HepG2 (cell line): ENCODE measurements around the gene POMT1. TPM values are rescaled to one million over a fixed set of nuclear protein-coding genes. Genes with fewer than 3 reads are reported as not detected.
A peak's percentile ranks its signal among the peaks of the same experiment; 100 is the strongest.

Experiments used
- ATAC-seq: fragments of 200-7000 bp; cut with Tn5 transposase; 3 replicates; pipeline ENCODE4 v1.9.1; 2020; ENCODE audit warnings: mild to moderate bottlenecking, moderate library complexity
- BruUV-seq: library from RNA; stranded (reverse); fragments of 400-500 nt; replicated peaks from 2 replicates; lab custom pipeline; 2021; lab: Mats Ljungman, UMichigan
- CTCF ChIA-PET: fragments of 300-600 bp; formaldehyde crosslinking; extraction: SDS; loops from one replicate; lab custom pipeline; 2021; ENCODE audit warnings: low total read pairs, inconsistent platforms, low intra/inter-chr PET ratio; lab: Yijun Ruan, JAX
- POLR2A ChIA-PET: fragments of 350-600 bp; sonication (Branson Sonifier 250); formaldehyde crosslinking; loops from one replicate; lab custom pipeline; 2020; ENCODE audit warnings: antibody characterized with exemption, inconsistent platforms; lab: Yijun Ruan, JAX
- DNase-seq: peaks from one replicate; pipeline ENCODE4 v3.0.0-alpha.2; 2015; ENCODE audit warnings: low spot score
- FAIRE-seq: peaks from 3 replicates; lab custom pipeline; 2011; peaks lifted over from hg19 to GRCh38; lab: Jason Lieb, UNC
- H2AFZ ChIP-seq: one replicate; pipeline ENCODE4 v1.6.1; 2011; ENCODE audit warnings: low read length, inconsistent platforms
- H3K27ac ChIP-seq: fragments of 300-600 bp; 3 replicates; pipeline ENCODE4 v1.8.0; 2011; ENCODE audit warnings: mixed run types, mild to moderate bottlenecking, mixed read lengths, low read length, inconsistent platforms; ENCODE audit not compliant: insufficient read depth; ENCODE audit errors: extremely low read length
- H3K27me3 ChIP-seq, 2 experiments: fragments of 200-600 bp in 1 of 2; 2 replicates in 1 of 2; 3 replicates in 1 of 2; pipeline versions ENCODE4 v1.6.0 to v1.8.0; 2011; ENCODE audit warnings: low read length in 2 of 2, mild to moderate bottlenecking in 2 of 2, moderate library complexity in 2 of 2, inconsistent platforms in 1 of 2; ENCODE audit not compliant: insufficient read depth in 2 of 2, control insufficient read depth in 1 of 2
- H3K36me3 ChIP-seq, 2 experiments: fragments of 200-600 bp in 1 of 2; replicated peaks in 1 of 2; 2 replicates in 1 of 2; 3 replicates in 1 of 2; pipeline versions ENCODE4 v1.5.1 to v1.8.0; 2011; ENCODE audit warnings: low read length in 2 of 2, inconsistent platforms in 1 of 2; ENCODE audit not compliant: insufficient read depth in 2 of 2, control insufficient read depth in 1 of 2
- H3K4me1 ChIP-seq: 2 replicates; pipeline ENCODE4 v1.5.1; 2012; ENCODE audit warnings: low read length, inconsistent platforms; ENCODE audit not compliant: insufficient read depth
- H3K4me2 ChIP-seq: 2 replicates; pipeline ENCODE4 v1.6.0; 2011; ENCODE audit warnings: low read depth, low read length, inconsistent platforms
- H3K4me3 ChIP-seq, 3 experiments: fragments of 200-600 bp in 1 of 3; sonication (generic), shearing (Covaris generic) in 1 of 3; replicated peaks in 1 of 3; 2 replicates each; pipeline ENCODE4 v1.5.1; 2011 to 2016; ENCODE audit warnings: low read length in 3 of 3, inconsistent platforms in 2 of 3, low read depth in 2 of 3, mild to moderate bottlenecking in 2 of 3, control low read depth in 1 of 3, mixed read lengths in 1 of 3; ENCODE audit not compliant: insufficient read depth in 1 of 3
- H3K79me2 ChIP-seq: one replicate; pipeline ENCODE4 v1.6.1; 2011; ENCODE audit warnings: low read length, inconsistent platforms; ENCODE audit not compliant: insufficient read depth
- H3K9ac ChIP-seq: 2 replicates; pipeline ENCODE4 v1.6.0; 2011; ENCODE audit warnings: mild to moderate bottlenecking, low read depth, low read length, inconsistent platforms; ENCODE audit not compliant: insufficient read depth
- H3K9me3 ChIP-seq: 2 replicates; pipeline ENCODE4 v1.5.1; 2012; ENCODE audit warnings: mild to moderate bottlenecking, low read length
- H4K20me1 ChIP-seq: 2 replicates; pipeline ENCODE4 v1.6.0; 2011; ENCODE audit warnings: inconsistent platforms, mild to moderate bottlenecking, low read length, moderate library complexity; ENCODE audit not compliant: insufficient read depth
- CBFB ChIP-seq: sonication (generic); formaldehyde crosslinking; IDR thresholded peaks from 2 replicates; pipeline ENCODE4 v1.4.0; 2020; ENCODE audit warnings: missing genetic modification reagents
- CCAR2 ChIP-seq: fragments of 200-400 bp; formaldehyde crosslinking; optimal IDR thresholded peaks from 2 replicates; pipeline ENCODE3; 2018; ENCODE audit warnings: low read depth, mild to moderate bottlenecking, low read length, moderate library complexity
- HDAC6 ChIP-seq: fragments of 200-600 bp; sonication (generic); IDR thresholded peaks from 2 replicates; pipeline ENCODE4 v1.7.0; 2017; ENCODE audit warnings: mild to moderate bottlenecking, antibody characterized with exemption, low read length, low read depth
- HMGA1 ChIP-seq: sonication (generic); formaldehyde crosslinking; conservative IDR thresholded peaks from 2 replicates; pipeline ENCODE4 v1.4.0; 2020; ENCODE audit warnings: missing genetic modification reagents
- HNRNPH1 ChIP-seq: fragments of 200-400 bp; formaldehyde crosslinking; optimal IDR thresholded peaks from 2 replicates; pipeline ENCODE3; 2017; ENCODE audit warnings: mild to moderate bottlenecking, low read depth, low read length
- MTA1 ChIP-seq: sonication (generic); formaldehyde crosslinking; IDR thresholded peaks from 2 replicates; pipeline ENCODE4 v1.4.0; 2020; ENCODE audit warnings: missing genetic modification reagents, mild to moderate bottlenecking, borderline replicate concordance
- ZNF253 ChIP-seq: sonication (generic); formaldehyde crosslinking; IDR thresholded peaks from 2 replicates; pipeline ENCODE4 v1.8.0; 2022; ENCODE audit warnings: mild to moderate bottlenecking, missing genetic modification reagents, borderline replicate concordance
- ZNF44 ChIP-seq: sonication (generic); formaldehyde crosslinking; IDR thresholded peaks from 2 replicates; pipeline ENCODE4 v1.5.1; 2020; ENCODE audit warnings: mild to moderate bottlenecking, missing genetic modification reagents
- ZNF569 ChIP-seq: sonication (generic); formaldehyde crosslinking; IDR thresholded peaks from 2 replicates; pipeline ENCODE4 v1.5.0; 2020; ENCODE audit warnings: mild to moderate bottlenecking, missing genetic modification reagents, moderate library complexity, borderline replicate concordance
- ZNF768 ChIP-seq: sonication (generic); formaldehyde crosslinking; IDR thresholded peaks from 2 replicates; pipeline ENCODE4 v1.4.0; 2020; ENCODE audit warnings: missing genetic modification reagents
- WGBS: methylation state at CpG from one replicate; pipeline ENCODE4 v1.1.6; 2017; ENCODE audit warnings: low lambda C conversion rate; 5-methylcytosine and 5-hydroxymethylcytosine counted together
- in situ Hi-C: cut with HindIII; loops from 2 replicates; pipeline ENCODE4 v1.10.0; 2017; ENCODE audit warnings: low pct_unique_long_range_greater_than_20kb; ENCODE audit not compliant: extremely low pct_ligation_motif_present
- intact Hi-C: fragments of 100-400 bp; cut with micrococcal nuclease; formaldehyde crosslinking; loops from one replicate; pipeline ENCODE4 v1.10.0; 2022; ENCODE audit not compliant: unreplicated experiment
- polyA plus RNA-seq, 8 experiments: library from polyadenylated mRNA; depleted of rRNA in 3 of 8; stranded (reverse) in 7 of 8; unstranded in 1 of 8; fragments of >200 nt; fragmentation: Illumina TruSeq in 4 of 8; extraction: Trizol in 4 of 8; gene quantifications; 2 replicates each; pipeline versions ENCODE4 v1.2.1 to v1.2.3, GENCODE V29; 2011 to 2016; ENCODE audit warnings: low read depth in 4 of 8, missing spikeins in 1 of 8, mixed read lengths in 1 of 8; ENCODE audit not compliant: insufficient read depth in 1 of 8
- total RNA-seq, 5 experiments: library from RNA; depleted of rRNA; stranded (reverse); fragments of >200 nt; fragmentation: Illumina TruSeq; extraction: Trizol; gene quantifications; 2 replicates each; pipeline ENCODE4 v1.2.3, GENCODE V29; 2016; ENCODE audit warnings: low read depth in 1 of 5
- TF ChIP-seq, protein P1 (sequence below): sonication (generic); formaldehyde crosslinking; IDR thresholded peaks from 2 replicates; pipeline ENCODE4 v1.4.0; 2020; ENCODE audit warnings: missing genetic modification reagents
- TF ChIP-seq, protein P2 (sequence below): sonication (generic); formaldehyde crosslinking; IDR thresholded peaks from 2 replicates; pipeline ENCODE4; 2020; ENCODE audit warnings: missing genetic modification reagents, mild to moderate bottlenecking, borderline replicate concordance
- TF ChIP-seq, protein P3 (sequence below): sonication (generic); formaldehyde crosslinking; IDR thresholded peaks from 2 replicates; pipeline ENCODE4 v1.8.1; 2023; ENCODE audit warnings: missing genetic modification reagents, mild to moderate bottlenecking, borderline replicate concordance
- TF ChIP-seq, protein P4 (sequence below): sonication (generic); formaldehyde crosslinking; IDR thresholded peaks from 2 replicates; pipeline ENCODE4 v1.5.0; 2020; ENCODE audit warnings: missing genetic modification reagents

POMT1 gene
- total and polyA plus RNA-seq, 2 of the 13 experiments (the other 11 are each of a cell fraction or from before 2014, with no cell fraction given) = 21.6 to 22.7 TPM

- ChIA-PET CTCF (no interaction called here), POLR2A (no interaction called here)
- no TSS peak for BruUV-seq
- Histone ChIP-seq H3K9me3 (no peaks in the 10 kb centered on the region), H3K27me3 (no peaks in the 10 kb centered on the region), H3K4me2 (no peak overlapping the region), H3K27ac (no peak overlapping the region), H3K36me3 (peaks cover 67 to 95% of the 10 kb centered on the region in 2 experiments), H3K4me3 (no peak overlapping the region), H3K79me2 (no peaks in the 10 kb centered on the region), H4K20me1 (peaks cover 25% of the 10 kb centered on the region), H3K9ac (no peak overlapping the region), H2AFZ (no peak overlapping the region), H3K4me1 (peaks cover 8% of the 10 kb centered on the region)
- ATAC-seq = no peak; the same call in 2 of the 3 replicates
- FAIRE-seq = no peak
- intact Hi-C loops = loop anchor here (1.0 kb wide), 1 partner anchor 111 kb away; no protein-coding TSS in a partner anchor
- DNase-seq = no peak
- 91% methylated on average over 15 of the region's 19 CpGs for WGBS
- in situ Hi-C loops = loop anchor here (5.0 kb wide), 1 partner anchor 111 kb away; no protein-coding TSS in a partner anchor
- TF ChIP-seq MTA1 (no peak), ZNF44 (CRISPR knock-in tag) (no peak), CCAR2 (no peak), ZNF253 (CRISPR knock-in tag) (no peak), CBFB (CRISPR knock-in tag) (no peak), HDAC6 (no peak), HNRNPH1 (no peak), ZNF569 (CRISPR knock-in tag) (no peak), ZNF768 (CRISPR knock-in tag) (peak; percentile 86), HMGA1 (no peak)
- TF ChIP-seq, protein P1, sequence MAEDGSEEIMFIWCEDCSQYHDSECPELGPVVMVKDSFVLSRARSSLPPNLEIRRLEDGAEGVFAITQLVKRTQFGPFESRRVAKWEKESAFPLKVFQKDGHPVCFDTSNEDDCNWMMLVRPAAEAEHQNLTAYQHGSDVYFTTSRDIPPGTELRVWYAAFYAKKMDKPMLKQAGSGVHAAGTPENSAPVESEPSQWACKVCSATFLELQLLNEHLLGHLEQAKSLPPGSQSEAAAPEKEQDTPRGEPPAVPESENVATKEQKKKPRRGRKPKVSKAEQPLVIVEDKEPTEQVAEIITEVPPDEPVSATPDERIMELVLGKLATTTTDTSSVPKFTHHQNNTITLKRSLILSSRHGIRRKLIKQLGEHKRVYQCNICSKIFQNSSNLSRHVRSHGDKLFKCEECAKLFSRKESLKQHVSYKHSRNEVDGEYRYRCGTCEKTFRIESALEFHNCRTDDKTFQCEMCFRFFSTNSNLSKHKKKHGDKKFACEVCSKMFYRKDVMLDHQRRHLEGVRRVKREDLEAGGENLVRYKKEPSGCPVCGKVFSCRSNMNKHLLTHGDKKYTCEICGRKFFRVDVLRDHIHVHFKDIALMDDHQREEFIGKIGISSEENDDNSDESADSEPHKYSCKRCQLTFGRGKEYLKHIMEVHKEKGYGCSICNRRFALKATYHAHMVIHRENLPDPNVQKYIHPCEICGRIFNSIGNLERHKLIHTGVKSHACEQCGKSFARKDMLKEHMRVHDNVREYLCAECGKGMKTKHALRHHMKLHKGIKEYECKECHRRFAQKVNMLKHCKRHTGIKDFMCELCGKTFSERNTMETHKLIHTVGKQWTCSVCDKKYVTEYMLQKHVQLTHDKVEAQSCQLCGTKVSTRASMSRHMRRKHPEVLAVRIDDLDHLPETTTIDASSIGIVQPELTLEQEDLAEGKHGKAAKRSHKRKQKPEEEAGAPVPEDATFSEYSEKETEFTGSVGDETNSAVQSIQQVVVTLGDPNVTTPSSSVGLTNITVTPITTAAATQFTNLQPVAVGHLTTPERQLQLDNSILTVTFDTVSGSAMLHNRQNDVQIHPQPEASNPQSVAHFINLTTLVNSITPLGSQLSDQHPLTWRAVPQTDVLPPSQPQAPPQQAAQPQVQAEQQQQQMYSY (CRISPR knock-in tag) = no peak
- TF ChIP-seq, protein P2, sequence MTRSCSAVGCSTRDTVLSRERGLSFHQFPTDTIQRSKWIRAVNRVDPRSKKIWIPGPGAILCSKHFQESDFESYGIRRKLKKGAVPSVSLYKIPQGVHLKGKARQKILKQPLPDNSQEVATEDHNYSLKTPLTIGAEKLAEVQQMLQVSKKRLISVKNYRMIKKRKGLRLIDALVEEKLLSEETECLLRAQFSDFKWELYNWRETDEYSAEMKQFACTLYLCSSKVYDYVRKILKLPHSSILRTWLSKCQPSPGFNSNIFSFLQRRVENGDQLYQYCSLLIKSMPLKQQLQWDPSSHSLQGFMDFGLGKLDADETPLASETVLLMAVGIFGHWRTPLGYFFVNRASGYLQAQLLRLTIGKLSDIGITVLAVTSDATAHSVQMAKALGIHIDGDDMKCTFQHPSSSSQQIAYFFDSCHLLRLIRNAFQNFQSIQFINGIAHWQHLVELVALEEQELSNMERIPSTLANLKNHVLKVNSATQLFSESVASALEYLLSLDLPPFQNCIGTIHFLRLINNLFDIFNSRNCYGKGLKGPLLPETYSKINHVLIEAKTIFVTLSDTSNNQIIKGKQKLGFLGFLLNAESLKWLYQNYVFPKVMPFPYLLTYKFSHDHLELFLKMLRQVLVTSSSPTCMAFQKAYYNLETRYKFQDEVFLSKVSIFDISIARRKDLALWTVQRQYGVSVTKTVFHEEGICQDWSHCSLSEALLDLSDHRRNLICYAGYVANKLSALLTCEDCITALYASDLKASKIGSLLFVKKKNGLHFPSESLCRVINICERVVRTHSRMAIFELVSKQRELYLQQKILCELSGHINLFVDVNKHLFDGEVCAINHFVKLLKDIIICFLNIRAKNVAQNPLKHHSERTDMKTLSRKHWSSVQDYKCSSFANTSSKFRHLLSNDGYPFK (CRISPR knock-in tag) = no peak
- TF ChIP-seq, protein P3, sequence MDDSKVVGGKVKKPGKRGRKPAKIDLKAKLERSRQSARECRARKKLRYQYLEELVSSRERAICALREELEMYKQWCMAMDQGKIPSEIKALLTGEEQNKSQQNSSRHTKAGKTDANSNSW = no peak
- TF ChIP-seq, protein P4, sequence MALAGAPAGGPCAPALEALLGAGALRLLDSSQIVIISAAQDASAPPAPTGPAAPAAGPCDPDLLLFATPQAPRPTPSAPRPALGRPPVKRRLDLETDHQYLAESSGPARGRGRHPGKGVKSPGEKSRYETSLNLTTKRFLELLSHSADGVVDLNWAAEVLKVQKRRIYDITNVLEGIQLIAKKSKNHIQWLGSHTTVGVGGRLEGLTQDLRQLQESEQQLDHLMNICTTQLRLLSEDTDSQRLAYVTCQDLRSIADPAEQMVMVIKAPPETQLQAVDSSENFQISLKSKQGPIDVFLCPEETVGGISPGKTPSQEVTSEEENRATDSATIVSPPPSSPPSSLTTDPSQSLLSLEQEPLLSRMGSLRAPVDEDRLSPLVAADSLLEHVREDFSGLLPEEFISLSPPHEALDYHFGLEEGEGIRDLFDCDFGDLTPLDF (CRISPR knock-in tag) = no peak
These were observed 24.8 kb upstream of the POMT1 start for GRCh38 chr9:131477816-131478419.
